ENCODE data around the gene RAD51B. TPM values are rescaled to one million over a fixed set of nuclear protein-coding genes. Genes with fewer than 3 reads are reported as not detected.
A peak's percentile ranks its signal among the peaks of the same experiment; 100 is the strongest.
"Not testable (repeated sequence)": the region's sequence is repeated elsewhere in the genome, so short reads cannot be mapped to it uniquely, and the experiment has no call there.

The RAD51B gene
- total RNA-seq, 4 donors from 2014 or later: 19.6 to 39.7 (median 25.4) TPM

- WGBS: 75% methylated on average over 11 of the region's 11 CpGs
- peak overlapping the region; percentile 72 for H3K27ac ChIP-seq
- TF ChIP-seq EP300 (IDR thresholded peaks at IDR 0.05) (no peak), POLR2AphosphoS5 (IDR thresholded peaks at IDR 0.05) (no peak), CTCF (IDR thresholded peaks at IDR 0.05) (no peak)
These were observed 466.0 kb downstream of the RAD51B start for GRCh38 chr14:68285421-68286179.

GRCh38 chr14:68286667-68287066 lies 467.1 kb downstream of the RAD51B start:
- TF ChIP-seq EP300 (IDR thresholded peaks at IDR 0.05): no peak
- TF ChIP-seq POLR2A (IDR thresholded peaks at IDR 0.05): no peak
- no peak for TF ChIP-seq CTCF (IDR thresholded peaks at IDR 0.05)
- TF ChIP-seq POLR2AphosphoS5 (IDR thresholded peaks at IDR 0.05): no peak
- no peak overlapping the region for H3K27ac ChIP-seq
- no peak for DNase-seq (ENCODE audit: low spot score in 2 of 2)
- H3K4me1 ChIP-seq: peaks cover 25% of the 10 kb centered on the region
- H3K4me3 ChIP-seq: no peak overlapping the region
- no peaks in the 10 kb centered on the region for H3K9me3 ChIP-seq
- no peaks in the 10 kb centered on the region for H3K36me3 ChIP-seq
- H3K27me3 ChIP-seq: no peaks in the 10 kb centered on the region

More at GRCh38 chr14:68285421-68286179, 466.0 kb downstream of the RAD51B start:
- no peak for DNase-seq (ENCODE audit: low spot score in 2 of 2)
- Histone ChIP-seq H3K9me3 (no peaks in the 10 kb centered on the region), H3K36me3 (no peaks in the 10 kb centered on the region), H3K4me1 (peaks cover 25% of the 10 kb centered on the region), H3K27me3 (no peaks in the 10 kb centered on the region), H3K4me3 (no peak overlapping the region)

- peaks cover 33% of the 10 kb centered on the region for H3K4me1 ChIP-seq
- H3K9me3 ChIP-seq; DNase-seq (ENCODE audit: low spot score in 2 of 2); H3K4me3 ChIP-seq; H3K27me3 ChIP-seq; H3K36me3 ChIP-seq; H3K27ac ChIP-seq: not testable (repeated sequence)
- 97% methylated on average over 3 of the region's 3 CpGs for WGBS
These were observed 469.9 kb downstream of the RAD51B start for GRCh38 chr14:68289452-68289851.

- Histone ChIP-seq H3K27me3 (no peaks in the 10 kb centered on the region), H3K36me3 (no peaks in the 10 kb centered on the region), H3K27ac (no peak overlapping the region), H3K9me3 (no peaks in the 10 kb centered on the region), H3K4me3 (no peak overlapping the region), H3K4me1 (peaks cover 25% of the 10 kb centered on the region)
- DNase-seq (ENCODE audit: low spot score in 2 of 2): no peak
- TF ChIP-seq CTCF (IDR thresholded peaks at IDR 0.05) (no peak), POLR2A (IDR thresholded peaks at IDR 0.05) (no peak), POLR2AphosphoS5 (IDR thresholded peaks at IDR 0.05) (no peak), EP300 (IDR thresholded peaks at IDR 0.05) (no peak)
- WGBS: 96% methylated on average over 2 of the region's 2 CpGs
These were observed 472.2 kb downstream of the RAD51B start for GRCh38 chr14:68291820-68292219.

DNA sequence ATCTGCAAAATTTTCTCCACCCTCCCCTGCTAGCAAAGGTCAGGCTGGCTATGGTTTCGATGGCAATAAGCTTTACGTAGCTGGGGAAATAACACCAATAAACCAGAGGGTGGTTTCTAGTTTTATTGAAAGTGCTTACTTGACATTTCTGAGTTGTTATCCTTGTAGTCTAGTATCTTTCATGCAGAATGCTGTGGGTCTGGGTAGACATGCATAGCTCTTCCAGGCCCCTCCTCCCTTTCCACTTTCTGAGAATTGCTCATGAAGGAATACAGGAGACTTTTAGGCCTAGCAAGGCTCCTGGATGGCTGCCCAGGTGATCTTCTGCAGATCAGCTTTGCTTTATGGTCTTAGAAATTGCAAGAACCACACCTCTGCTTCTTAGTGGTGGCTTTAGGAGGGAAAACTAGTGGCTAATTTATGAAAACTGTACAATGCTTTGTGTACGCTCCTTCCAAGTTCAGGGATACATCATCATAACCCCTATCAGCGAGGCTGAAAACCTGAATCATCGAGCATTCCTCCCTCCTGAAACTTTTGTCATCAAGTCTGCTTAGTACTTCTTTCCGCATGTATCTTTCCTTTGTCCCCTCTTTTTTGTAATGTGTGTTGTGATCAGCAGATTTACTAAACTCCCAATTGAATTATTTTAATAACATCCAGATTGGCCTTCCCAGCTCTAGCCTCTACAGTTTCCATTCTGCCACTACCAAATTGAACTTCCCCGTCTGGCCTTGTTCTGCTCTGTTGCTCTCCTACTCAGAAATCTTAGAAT lies 473.0 kb downstream of the RAD51B start:
- no peaks in the 10 kb centered on the region for H3K9me3 ChIP-seq
- TF ChIP-seq POLR2AphosphoS5 (IDR thresholded peaks at IDR 0.05): no peak
- no peak for TF ChIP-seq POLR2A (IDR thresholded peaks at IDR 0.05)
- no peak for TF ChIP-seq EP300 (IDR thresholded peaks at IDR 0.05)
- no peak for TF ChIP-seq CTCF (IDR thresholded peaks at IDR 0.05)
- H3K4me1 ChIP-seq: peaks cover 30% of the 10 kb centered on the region
- 78% methylated on average over 7 of the region's 7 CpGs for WGBS
- peak overlapping the region; percentile 25 for H3K27ac ChIP-seq
- H3K4me3 ChIP-seq: no peak overlapping the region
- no peak for DNase-seq (ENCODE audit: low spot score in 2 of 2)
- H3K27me3 ChIP-seq: no peaks in the 10 kb centered on the region
- H3K36me3 ChIP-seq: no peaks in the 10 kb centered on the region
